Measurements from ENCODE around the gene HEATR9.

Gene HEATR9

DNA sequence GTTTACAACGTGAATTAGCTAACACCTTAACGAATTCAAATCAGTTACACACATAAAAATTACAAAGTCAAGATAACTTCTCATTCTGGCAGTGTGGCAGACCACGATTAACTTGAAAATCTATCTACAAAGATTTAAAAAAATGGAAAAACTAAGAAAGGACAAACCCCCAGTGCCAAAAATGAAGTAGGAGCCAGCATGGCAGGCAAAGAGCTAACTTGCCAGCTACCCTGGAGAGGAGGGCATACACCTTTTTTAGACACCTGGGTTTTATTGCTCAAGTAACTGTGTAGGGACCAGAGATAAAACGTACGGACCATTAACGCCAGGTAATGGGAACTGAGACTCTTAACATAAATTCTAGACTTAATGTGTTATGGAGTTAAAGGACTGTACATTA is 56.9 kb downstream of the HEATR9 start:
- H3K27ac ChIP-seq, result peak overlapping the region; percentile 60; the same call in 1 of the 2 replicates
- H3K9ac ChIP-seq (ENCODE audit: insufficient read length), result peak overlapping the region; percentile 98

DNA sequence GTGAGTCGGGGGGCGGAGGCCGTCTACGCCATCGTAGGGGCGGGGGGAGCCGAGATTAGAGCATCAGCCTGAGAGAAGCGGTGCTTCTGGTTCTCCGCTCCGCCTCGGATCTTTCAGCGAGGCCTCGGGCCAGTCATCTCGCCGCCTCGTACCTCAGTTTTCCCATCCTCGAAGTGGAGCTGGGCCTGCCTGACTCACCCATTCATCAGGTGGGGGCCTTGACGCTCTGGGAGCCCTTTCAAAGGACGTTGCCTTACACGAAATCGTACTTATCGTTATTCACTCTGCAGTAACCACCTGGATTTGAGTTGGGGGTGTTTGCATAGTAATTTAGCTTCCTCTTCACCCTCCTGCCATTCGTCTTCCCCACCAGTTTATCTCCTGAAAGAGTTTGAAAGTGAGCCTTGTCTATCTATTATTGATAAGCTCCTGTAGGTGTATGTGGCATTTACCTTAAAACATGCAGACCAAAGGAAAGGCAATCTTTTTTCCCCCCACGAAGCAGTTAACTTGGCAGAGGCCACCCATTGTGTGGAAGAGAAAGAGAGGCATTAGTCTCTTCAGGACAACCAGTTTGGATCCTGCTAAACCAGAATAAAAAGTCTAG is 58.7 kb downstream of the HEATR9 start:
- DNase-seq (ENCODE audit: low read depth, low spot score), result no peak
- Histone ChIP-seq H3K9me3 (ENCODE audit: low read depth, low read length) (no peaks in the 10 kb centered on the region), H3K27ac (peak overlapping the region; percentile 98), H3K9ac (ENCODE audit: insufficient read length) (peak overlapping the region; percentile 98), H3K4me3 (peak overlapping the region; percentile 94), H3K36me3 (ENCODE audit: insufficient read depth, low read length) (peaks cover 34% of the 10 kb centered on the region)
- TF ChIP-seq EZH2 (IDR thresholded peaks at IDR 0.05) (no peak), POLR2AphosphoS5 (IDR thresholded peaks at IDR 0.05; ENCODE audit: borderline replicate concordance, low read depth, low read length) (no peak), FOXP2 (optimal IDR thresholded peaks at IDR 0.05; ENCODE audit: control extremely low read depth, extremely low read length, insufficient read depth) (no peak)

More for the DNA sequence above, 56.9 kb downstream of the HEATR9 start:
- Histone ChIP-seq H3K4me3 (peak overlapping the region; percentile 94), H3K9me3 (ENCODE audit: low read depth, low read length) (no peaks in the 10 kb centered on the region), H3K36me3 (ENCODE audit: insufficient read depth, low read length) (peaks cover 52% of the 10 kb centered on the region)
- no peak for TF ChIP-seq EZH2 (IDR thresholded peaks at IDR 0.05)
- TF ChIP-seq POLR2AphosphoS5 (IDR thresholded peaks at IDR 0.05; ENCODE audit: borderline replicate concordance, low read depth, low read length), result no peak; the same call in 1 of the 2 replicates
- no peak for TF ChIP-seq FOXP2 (optimal IDR thresholded peaks at IDR 0.05; ENCODE audit: control extremely low read depth, extremely low read length, insufficient read depth)
- no peak for DNase-seq (ENCODE audit: low read depth, low spot score)

DNA sequence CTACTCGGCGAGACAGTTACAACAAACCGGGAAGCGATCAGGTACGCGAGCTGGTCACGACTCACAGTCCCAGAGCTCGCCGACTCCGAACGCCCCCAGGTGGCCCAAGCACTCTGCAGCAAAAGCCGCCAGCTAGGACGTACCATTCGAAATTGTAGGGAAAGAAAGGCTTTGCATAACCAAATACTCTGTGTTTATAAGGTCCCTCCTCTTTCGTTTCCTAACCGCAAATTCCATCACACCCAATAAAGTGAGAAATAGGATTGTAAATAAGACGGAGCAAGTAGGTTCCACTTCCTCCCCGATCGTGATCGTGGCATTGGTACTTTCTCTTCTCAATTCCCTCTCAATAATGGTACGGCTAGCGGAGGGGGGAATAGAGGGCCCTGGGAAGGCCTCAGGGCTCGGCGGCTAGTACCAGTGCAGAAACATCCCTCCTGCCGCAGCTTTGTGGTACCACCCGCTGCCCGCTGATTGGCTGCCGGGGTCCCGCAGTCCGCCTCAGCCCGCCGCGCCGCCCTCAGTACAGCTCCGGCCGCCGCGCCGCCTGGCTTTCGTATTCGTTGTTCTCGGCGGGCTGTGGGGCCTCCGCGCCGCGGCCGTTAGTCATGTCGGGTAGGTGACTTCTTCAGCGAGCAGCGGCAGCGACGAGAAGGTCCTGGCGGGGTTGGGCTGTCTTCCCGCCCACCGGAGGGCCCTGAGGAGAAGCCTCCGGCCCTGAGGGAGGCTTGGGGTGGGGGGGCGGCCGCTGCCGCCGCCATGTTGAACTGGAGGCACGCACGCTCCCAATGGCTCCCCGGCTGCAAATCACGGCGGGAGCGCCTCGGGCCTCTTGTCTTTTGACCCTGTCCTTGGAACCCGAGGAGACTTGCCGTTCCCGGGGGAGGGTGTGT is 59.5 kb downstream of the HEATR9 start, which contains the start of gene TAF15:
Gene TAF15 (plus strand): TSS at position 523 of the 893 bp plus-strand sequence. CDS start 86 bp downstream, at position 609.
- Histone ChIP-seq H3K9me3 (ENCODE audit: low read depth, low read length) (no peaks in the 10 kb centered on the region), H3K9ac (ENCODE audit: insufficient read length) (peak within 1 kb of the TSS; percentile 98), H3K27ac (peak within 1 kb of the TSS; percentile 98), H3K4me3 (peak within 1 kb of the TSS; percentile 94), H3K36me3 (ENCODE audit: insufficient read depth, low read length) (peaks cover 34% of the 10 kb centered on the region)
- peak; percentile 97 for DNase-seq (ENCODE audit: low read depth, low spot score)
- TF ChIP-seq EZH2 (IDR thresholded peaks at IDR 0.05) (no peak), FOXP2 (optimal IDR thresholded peaks at IDR 0.05; ENCODE audit: control extremely low read depth, extremely low read length, insufficient read depth) (peak; percentile 72), POLR2AphosphoS5 (IDR thresholded peaks at IDR 0.05; ENCODE audit: borderline replicate concordance, low read depth, low read length) (peak; percentile 99)

DNA sequence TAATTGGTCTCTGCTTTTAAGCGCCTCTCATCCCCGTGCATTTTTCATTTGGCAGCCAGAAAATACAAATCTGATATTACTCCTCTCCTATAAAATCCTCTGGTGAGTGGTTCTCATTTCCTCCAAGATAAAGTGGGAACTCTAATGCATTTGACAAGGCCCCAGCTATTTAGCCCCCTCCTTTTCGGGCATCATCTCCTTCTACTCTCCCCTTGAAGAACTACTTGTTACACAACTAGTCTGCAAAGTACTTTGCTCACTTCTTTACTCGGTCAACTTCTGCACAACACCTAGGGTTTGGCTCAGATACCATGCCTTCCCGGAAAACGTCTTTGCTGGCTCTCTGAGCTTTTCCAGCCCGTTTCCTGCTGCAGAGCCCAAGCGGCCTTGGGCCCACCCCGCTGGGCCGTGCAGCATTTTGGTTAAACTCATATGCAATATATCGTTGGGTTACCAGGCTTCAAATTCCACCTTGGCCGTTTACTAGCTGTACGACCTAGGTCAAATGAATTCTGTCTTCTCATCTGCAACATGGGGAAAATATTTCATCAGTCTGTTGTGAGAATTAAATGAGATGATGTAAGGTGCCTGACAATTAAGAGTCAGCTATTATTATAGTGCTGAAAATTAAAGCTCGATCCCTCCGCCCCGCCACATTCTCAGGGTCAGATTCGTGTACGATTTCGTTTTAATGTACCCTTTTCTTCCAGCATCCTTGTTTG is 60.3 kb downstream of the HEATR9 start:
- Histone ChIP-seq H3K4me3 (peak overlapping the region; percentile 94), H3K9me3 (ENCODE audit: low read depth, low read length) (no peaks in the 10 kb centered on the region), H3K36me3 (ENCODE audit: insufficient read depth, low read length) (peaks cover 29% of the 10 kb centered on the region), H3K9ac (ENCODE audit: insufficient read length) (peak overlapping the region; percentile 98), H3K27ac (peak overlapping the region; percentile 98)
- TF ChIP-seq EZH2 (IDR thresholded peaks at IDR 0.05) (no peak), FOXP2 (optimal IDR thresholded peaks at IDR 0.05; ENCODE audit: control extremely low read depth, extremely low read length, insufficient read depth) (no peak), POLR2AphosphoS5 (IDR thresholded peaks at IDR 0.05; ENCODE audit: borderline replicate concordance, low read depth, low read length) (no peak)
- no peak for DNase-seq (ENCODE audit: low read depth, low spot score)

DNA sequence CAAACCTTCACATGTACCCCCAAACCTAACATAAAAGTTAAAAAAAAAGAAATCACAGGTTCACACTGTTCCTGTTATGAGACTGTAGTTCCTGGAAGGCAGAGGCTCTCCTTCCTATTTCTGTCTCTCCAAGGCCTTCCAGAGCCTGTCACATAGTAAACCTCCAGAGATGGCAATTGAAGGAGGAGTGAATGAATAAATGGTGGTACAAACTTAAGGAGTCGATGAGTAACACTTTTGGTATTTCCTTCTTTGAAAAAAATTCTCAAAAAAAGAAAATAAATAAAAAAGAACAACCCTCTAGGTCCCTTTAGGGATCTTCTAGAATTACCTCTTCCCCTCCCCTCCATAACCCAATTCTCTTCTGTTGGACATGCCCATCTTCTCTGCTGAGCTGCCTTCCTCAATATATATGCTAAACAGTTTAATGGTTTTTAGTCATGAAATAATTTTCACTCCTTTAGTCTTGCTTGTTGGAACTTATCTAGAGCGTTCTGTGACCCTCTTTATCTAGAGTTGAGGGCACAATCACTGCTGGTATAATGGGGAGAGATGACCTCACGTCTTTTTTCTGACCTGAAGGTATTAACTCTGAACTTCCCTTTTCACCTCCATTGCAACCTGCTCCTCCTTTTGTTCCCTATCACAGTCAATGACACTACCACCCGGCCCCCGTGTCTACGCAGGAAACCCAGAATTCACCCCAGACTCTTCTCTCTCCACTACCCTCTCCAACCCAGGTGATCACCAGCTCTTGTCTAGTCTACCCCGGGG is 61.1 kb downstream of the HEATR9 start:
- DNase-seq (ENCODE audit: low read depth, low spot score), result no peak
- Histone ChIP-seq H3K9ac (ENCODE audit: insufficient read length) (no peak overlapping the region), H3K9me3 (ENCODE audit: low read depth, low read length) (no peaks in the 10 kb centered on the region), H3K27ac (no peak overlapping the region; the same call in 1 of the 2 replicates), H3K4me3 (no peak overlapping the region; the same call in 1 of the 2 replicates), H3K36me3 (ENCODE audit: insufficient read depth, low read length) (peaks cover 26% of the 10 kb centered on the region)
- no peak for TF ChIP-seq EZH2 (IDR thresholded peaks at IDR 0.05)
- no peak for TF ChIP-seq POLR2AphosphoS5 (IDR thresholded peaks at IDR 0.05; ENCODE audit: borderline replicate concordance, low read depth, low read length)
- no peak for TF ChIP-seq FOXP2 (optimal IDR thresholded peaks at IDR 0.05; ENCODE audit: control extremely low read depth, extremely low read length, insufficient read depth)
